HEK293 (cell line): ENCODE measurements around the gene DNMT1.

Source experiments
- CTCF ChIA-PET: fragments of 350-600 bp; formaldehyde crosslinking; extraction: SDS; loops from one replicate; lab custom pipeline; 2021; ENCODE audit warnings: antibody characterized with exemption; lab: Yijun Ruan, JAX
- POLR2A ChIA-PET: fragments of 300-600 bp; formaldehyde crosslinking; extraction: SDS; loops from one replicate; lab custom pipeline; 2020; ENCODE audit warnings: antibody characterized with exemption, inconsistent platforms; lab: Yijun Ruan, JAX
- H3K27ac ChIP-seq: fragments of 200-500 bp; sonication (Bioruptor generic); 2 replicates; pipeline ENCODE4 v1.5.1; 2014; ENCODE audit warnings: low read depth, low read length, control low read depth, inconsistent platforms; ENCODE audit errors: extremely low read depth
- H3K36me3 ChIP-seq, 2 experiments: fragments of 200-500 bp in 1 of 2; sonication (Bioruptor generic) in 1 of 2; 1 replicate in 1 of 2; 2 replicates in 1 of 2; pipeline ENCODE4 v1.5.1; 2014 to 2017; ENCODE audit warnings: inconsistent platforms in 2 of 2, low read length in 2 of 2; ENCODE audit not compliant: control insufficient read depth in 2 of 2, insufficient read depth in 1 of 2
- H3K4me1 ChIP-seq: fragments of 200-500 bp; sonication (Bioruptor generic); 2 replicates; pipeline ENCODE4 v1.5.1; 2014; ENCODE audit warnings: mild to moderate bottlenecking, low read length, inconsistent platforms; ENCODE audit not compliant: control insufficient read depth, insufficient read depth
- H3K4me3 ChIP-seq: 2 replicates; pipeline ENCODE4 v1.5.1; 2011; ENCODE audit warnings: low read depth, mild to moderate bottlenecking, control low read depth, low read length, moderate library complexity
- H3K9me3 ChIP-seq: fragments of 200-500 bp; sonication (Bioruptor generic); 2 replicates; pipeline ENCODE4 v1.5.1; 2014; ENCODE audit warnings: low read depth, low read length, inconsistent platforms; ENCODE audit not compliant: control insufficient read depth, insufficient read depth
- GLI2 ChIP-seq: fragments of 450-650 bp; formaldehyde crosslinking; IDR thresholded peaks from 2 replicates; pipeline ENCODE4; 2017; ENCODE audit warnings: missing biosample characterization, missing genetic modification characterization, low read depth, borderline replicate concordance
- GLIS1 ChIP-seq: fragments of 450-650 bp; formaldehyde crosslinking; IDR thresholded peaks from 2 replicates; pipeline ENCODE4 v1.5.1; 2016; ENCODE audit warnings: missing biosample characterization, missing genetic modification characterization
- HOXC10 ChIP-seq: sonication (generic); formaldehyde crosslinking; IDR thresholded peaks from 2 replicates; pipeline ENCODE4 v1.8.1; 2023; ENCODE audit warnings: mild to moderate bottlenecking, missing genetic modification reagents
- KLF16 ChIP-seq: fragments of 450-650 bp; formaldehyde crosslinking; IDR thresholded peaks from 2 replicates; pipeline ENCODE4 v1.5.1; 2017; ENCODE audit warnings: missing biosample characterization, missing genetic modification characterization
- MZF1 ChIP-seq: fragments of 450-650 bp; formaldehyde crosslinking; IDR thresholded peaks from 2 replicates; pipeline ENCODE4 v1.5.1; 2017; ENCODE audit warnings: missing biosample characterization, missing genetic modification characterization, borderline replicate concordance
- SCRT1 ChIP-seq: fragments of 450-650 bp; formaldehyde crosslinking; IDR thresholded peaks from 2 replicates; pipeline ENCODE4 v1.5.1; 2016; ENCODE audit warnings: missing biosample characterization, missing genetic modification characterization, borderline replicate concordance
- ZBTB21 ChIP-seq: fragments of 450-650 bp; formaldehyde crosslinking; IDR thresholded peaks from 2 replicates; pipeline ENCODE4 v1.5.1; 2017; ENCODE audit warnings: missing biosample characterization, missing genetic modification characterization
- ZFHX2 ChIP-seq: fragments of 450-650 bp; formaldehyde crosslinking; conservative IDR thresholded peaks from 2 replicates; pipeline ENCODE4 v1.5.1; 2016; ENCODE audit warnings: missing biosample characterization, missing genetic modification characterization
- ZFP3 ChIP-seq: fragments of 450-650 bp; formaldehyde crosslinking; IDR thresholded peaks from 2 replicates; pipeline ENCODE4 v1.5.1; 2016; ENCODE audit warnings: low read depth, missing biosample characterization, missing genetic modification characterization
- ZNF155 ChIP-seq: fragments of 450-650 bp; formaldehyde crosslinking; IDR thresholded peaks from 2 replicates; pipeline ENCODE4 v1.5.1; 2016; ENCODE audit warnings: missing biosample characterization, missing genetic modification characterization
- ZNF18 ChIP-seq: fragments of 450-650 bp; formaldehyde crosslinking; IDR thresholded peaks from 2 replicates; pipeline ENCODE4 v1.5.1; 2016; ENCODE audit warnings: missing biosample characterization, missing genetic modification characterization
- ZNF211 ChIP-seq: fragments of 450-650 bp; formaldehyde crosslinking; IDR thresholded peaks from 2 replicates; pipeline ENCODE4 v1.5.1; 2016; ENCODE audit warnings: low read depth, missing biosample characterization, missing genetic modification characterization
- ZNF221 ChIP-seq: fragments of 450-650 bp; formaldehyde crosslinking; IDR thresholded peaks from 2 replicates; pipeline ENCODE4 v1.5.1; 2017; ENCODE audit warnings: missing biosample characterization, missing genetic modification characterization, borderline replicate concordance
- ZNF23 ChIP-seq: fragments of 450-650 bp; formaldehyde crosslinking; IDR thresholded peaks from 2 replicates; pipeline ENCODE4 v1.5.1; 2016; ENCODE audit warnings: missing biosample characterization, missing genetic modification characterization, borderline replicate concordance
- ZNF350 ChIP-seq: fragments of 450-650 bp; formaldehyde crosslinking; IDR thresholded peaks from 2 replicates; pipeline ENCODE4 v1.5.0; 2017; ENCODE audit warnings: missing biosample characterization, mild to moderate bottlenecking, missing genetic modification characterization
- ZNF391 ChIP-seq: fragments of 450-650 bp; formaldehyde crosslinking; IDR thresholded peaks from 2 replicates; pipeline ENCODE4 v1.5.1; 2016; ENCODE audit warnings: low read depth, missing biosample characterization, missing genetic modification characterization, borderline replicate concordance
- ZNF426 ChIP-seq: fragments of 450-650 bp; formaldehyde crosslinking; IDR thresholded peaks from 2 replicates; pipeline ENCODE4 v1.5.1; 2017; ENCODE audit warnings: missing biosample characterization, missing genetic modification characterization, mild to moderate bottlenecking, inconsistent platforms, moderate library complexity
- ZNF596 ChIP-seq: fragments of 450-650 bp; IDR thresholded peaks from 2 replicates; pipeline ENCODE4 v1.5.0; 2018; ENCODE audit warnings: missing biosample characterization, mild to moderate bottlenecking, missing genetic modification characterization, moderate library complexity
- ZNF600 ChIP-seq: fragments of 450-650 bp; formaldehyde crosslinking; IDR thresholded peaks from 2 replicates; pipeline ENCODE4 v1.5.1; 2016; ENCODE audit warnings: missing biosample characterization, missing genetic modification characterization
- ZNF660 ChIP-seq: fragments of 450-650 bp; IDR thresholded peaks from 2 replicates; pipeline ENCODE4 v1.5.1; 2018; ENCODE audit warnings: missing biosample characterization, mild to moderate bottlenecking, missing genetic modification characterization
- ZNF830 ChIP-seq: fragments of 450-650 bp; IDR thresholded peaks from 2 replicates; pipeline ENCODE4 v1.5.0; 2018; ENCODE audit warnings: missing biosample characterization, missing genetic modification characterization, low read depth, mild to moderate bottlenecking, moderate library complexity
- ZSCAN16 ChIP-seq: fragments of 450-650 bp; formaldehyde crosslinking; IDR thresholded peaks from 2 replicates; pipeline ENCODE4 v1.5.1; 2016; ENCODE audit warnings: missing biosample characterization, missing genetic modification characterization
- TF ChIP-seq, protein P1 (sequence below): fragments of 450-650 bp; formaldehyde crosslinking; IDR thresholded peaks from 2 replicates; pipeline ENCODE4 v1.5.1; 2016; ENCODE audit warnings: missing biosample characterization, missing genetic modification characterization
- TF ChIP-seq, protein P2 (sequence below): fragments of 450-650 bp; formaldehyde crosslinking; IDR thresholded peaks from 2 replicates; pipeline ENCODE4 v1.5.1; 2017; ENCODE audit warnings: missing biosample characterization, missing genetic modification characterization

The DNMT1 gene

GRCh38 chr19:10217085-10217484, 22.3 kb upstream of the DNMT1 start:
- TF ChIP-seq ZFHX2 (tag by site-specific recombination) (no peak), ZNF426 (tag by site-specific recombination) (no peak), ZNF155 (no peak), ZNF391 (no peak), ZNF23 (tag by site-specific recombination) (no peak), ZNF600 (tag by site-specific recombination) (no peak), GLIS1 (no peak)
- TF ChIP-seq, all 188 proteins: peak for 0
- CTCF ChIA-PET: interaction anchor here (0.6 kb wide), 1 partner anchor 9 kb away, joined by 3 read pairs; no protein-coding TSS in a partner anchor
- H3K36me3 ChIP-seq: no peaks in the 10 kb centered on the region
- H3K4me1 ChIP-seq: no peaks in the 10 kb centered on the region
- POLR2A ChIA-PET: interaction anchor here (0.7 kb wide), 1 partner anchor 88 kb away, joined by 3 read pairs; no protein-coding TSS in a partner anchor
- H3K27ac ChIP-seq: no peak overlapping the region
- no peaks in the 10 kb centered on the region for H3K9me3 ChIP-seq
- no peak overlapping the region for H3K4me3 ChIP-seq

GRCh38 chr19:10214784-10215183, 20.0 kb upstream of the DNMT1 start:
- ChIA-PET CTCF (interaction anchor here (0.7 to 2.1 kb wide), 4 partner anchors 13 to 430 kb away, joined by 3 to 9 read pairs (median 4); no protein-coding TSS in a partner anchor), POLR2A (interaction anchor here (1.1 kb wide), 1 partner anchor 20 kb away, joined by 3 read pairs; the partner anchor contains the start of gene DNMT1)
- Histone ChIP-seq H3K36me3 (no peaks in the 10 kb centered on the region), H3K4me3 (no peak overlapping the region), H3K27ac (no peak overlapping the region), H3K9me3 (no peaks in the 10 kb centered on the region), H3K4me1 (no peaks in the 10 kb centered on the region)
- TF ChIP-seq ZNF596 (tag by site-specific recombination): no peak
- TF ChIP-seq ZNF221 (tag by site-specific recombination): no peak
- TF ChIP-seq ZBTB21 (tag by site-specific recombination): no peak
- TF ChIP-seq HOXC10 (CRISPR knock-in tag): no peak
- TF ChIP-seq ZFP3 (tag by site-specific recombination): no peak
- no peak for TF ChIP-seq ZNF211
- TF ChIP-seq KLF16 (tag by site-specific recombination): no peak
- TF ChIP-seq, protein P1, sequence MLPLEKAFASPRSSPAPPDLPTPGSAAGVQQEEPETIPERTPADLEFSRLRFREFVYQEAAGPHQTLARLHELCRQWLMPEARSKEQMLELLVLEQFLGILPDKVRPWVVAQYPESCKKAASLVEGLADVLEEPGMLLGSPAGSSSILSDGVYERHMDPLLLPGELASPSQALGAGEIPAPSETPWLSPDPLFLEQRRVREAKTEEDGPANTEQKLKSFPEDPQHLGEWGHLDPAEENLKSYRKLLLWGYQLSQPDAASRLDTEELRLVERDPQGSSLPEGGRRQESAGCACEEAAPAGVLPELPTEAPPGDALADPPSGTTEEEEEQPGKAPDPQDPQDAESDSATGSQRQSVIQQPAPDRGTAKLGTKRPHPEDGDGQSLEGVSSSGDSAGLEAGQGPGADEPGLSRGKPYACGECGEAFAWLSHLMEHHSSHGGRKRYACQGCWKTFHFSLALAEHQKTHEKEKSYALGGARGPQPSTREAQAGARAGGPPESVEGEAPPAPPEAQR (tag by site-specific recombination): no peak
- TF ChIP-seq ZNF18 (tag by site-specific recombination): no peak
- TF ChIP-seq ZSCAN16: no peak
- no peak for TF ChIP-seq ZNF830
- no peak for TF ChIP-seq MZF1
- TF ChIP-seq, protein P2, sequence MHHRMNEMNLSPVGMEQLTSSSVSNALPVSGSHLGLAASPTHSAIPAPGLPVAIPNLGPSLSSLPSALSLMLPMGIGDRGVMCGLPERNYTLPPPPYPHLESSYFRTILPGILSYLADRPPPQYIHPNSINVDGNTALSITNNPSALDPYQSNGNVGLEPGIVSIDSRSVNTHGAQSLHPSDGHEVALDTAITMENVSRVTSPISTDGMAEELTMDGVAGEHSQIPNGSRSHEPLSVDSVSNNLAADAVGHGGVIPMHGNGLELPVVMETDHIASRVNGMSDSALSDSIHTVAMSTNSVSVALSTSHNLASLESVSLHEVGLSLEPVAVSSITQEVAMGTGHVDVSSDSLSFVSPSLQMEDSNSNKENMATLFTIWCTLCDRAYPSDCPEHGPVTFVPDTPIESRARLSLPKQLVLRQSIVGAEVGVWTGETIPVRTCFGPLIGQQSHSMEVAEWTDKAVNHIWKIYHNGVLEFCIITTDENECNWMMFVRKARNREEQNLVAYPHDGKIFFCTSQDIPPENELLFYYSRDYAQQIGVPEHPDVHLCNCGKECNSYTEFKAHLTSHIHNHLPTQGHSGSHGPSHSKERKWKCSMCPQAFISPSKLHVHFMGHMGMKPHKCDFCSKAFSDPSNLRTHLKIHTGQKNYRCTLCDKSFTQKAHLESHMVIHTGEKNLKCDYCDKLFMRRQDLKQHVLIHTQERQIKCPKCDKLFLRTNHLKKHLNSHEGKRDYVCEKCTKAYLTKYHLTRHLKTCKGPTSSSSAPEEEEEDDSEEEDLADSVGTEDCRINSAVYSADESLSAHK (tag by site-specific recombination): no peak
- no peak for TF ChIP-seq ZNF660
- TF ChIP-seq GLI2 (tag by site-specific recombination): no peak
- TF ChIP-seq SCRT1 (tag by site-specific recombination): no peak
- TF ChIP-seq ZNF350: no peak
